Measurements from ENCODE around the gene GJA9.
"Not testable (repeated sequence)": the region's sequence is repeated elsewhere in the genome, so short reads cannot be mapped to it uniquely, and the experiment has no call there.

GJA9 gene

DNA sequence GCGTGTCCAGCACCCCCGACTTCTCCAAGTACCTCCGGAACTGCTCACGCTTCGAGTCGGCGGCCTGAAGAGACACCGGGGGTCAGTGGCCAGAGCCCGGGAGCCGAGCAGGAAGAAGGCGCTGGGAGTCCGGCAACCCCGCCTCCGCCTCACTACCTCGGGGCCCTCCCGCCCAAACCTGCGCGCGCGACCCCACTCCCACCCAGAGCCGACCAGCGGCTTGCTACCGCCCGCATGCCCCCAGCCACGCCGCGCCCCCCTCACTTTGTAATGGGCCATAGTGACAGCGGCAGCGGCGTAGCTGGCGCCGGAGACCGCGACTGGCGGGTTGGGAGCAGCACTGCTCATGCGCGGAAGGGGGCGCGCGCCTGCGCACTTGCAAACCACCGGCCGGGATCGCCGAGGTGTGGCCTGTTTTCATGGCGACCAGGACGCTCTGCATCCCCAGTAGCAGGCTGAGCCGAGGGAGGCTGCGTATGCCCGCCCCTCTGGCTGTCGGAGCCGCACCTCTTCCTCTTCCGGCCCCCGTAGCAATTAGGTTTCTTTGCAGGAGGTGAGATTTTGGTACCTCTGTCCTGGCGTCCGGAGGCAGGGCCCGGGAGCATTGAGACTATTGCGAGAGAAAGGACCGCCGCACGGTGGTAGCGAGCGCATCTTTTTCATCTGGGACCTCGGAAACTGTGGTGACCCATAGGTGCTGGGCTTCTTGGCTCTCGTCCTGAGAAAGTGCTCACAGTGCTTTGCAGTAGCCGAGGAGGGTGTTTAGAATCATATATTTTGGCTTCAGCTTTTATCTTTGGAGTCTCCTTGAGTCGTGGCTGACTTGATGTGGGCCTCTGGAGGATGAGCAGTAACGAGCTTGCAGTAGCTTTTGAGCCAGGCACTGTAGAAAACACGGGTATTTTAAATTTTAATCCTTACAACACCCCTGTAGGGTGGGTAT lies 8.1 kb downstream of the GJA9 start, which contains the start of gene MYCBP:
Gene MYCBP (minus strand): TSS at position 322 of the 943 bp plus-strand sequence. CDS start 43 bp downstream, at position 279.
- peak; percentile 94 to 95 for DNase-seq

DNA sequence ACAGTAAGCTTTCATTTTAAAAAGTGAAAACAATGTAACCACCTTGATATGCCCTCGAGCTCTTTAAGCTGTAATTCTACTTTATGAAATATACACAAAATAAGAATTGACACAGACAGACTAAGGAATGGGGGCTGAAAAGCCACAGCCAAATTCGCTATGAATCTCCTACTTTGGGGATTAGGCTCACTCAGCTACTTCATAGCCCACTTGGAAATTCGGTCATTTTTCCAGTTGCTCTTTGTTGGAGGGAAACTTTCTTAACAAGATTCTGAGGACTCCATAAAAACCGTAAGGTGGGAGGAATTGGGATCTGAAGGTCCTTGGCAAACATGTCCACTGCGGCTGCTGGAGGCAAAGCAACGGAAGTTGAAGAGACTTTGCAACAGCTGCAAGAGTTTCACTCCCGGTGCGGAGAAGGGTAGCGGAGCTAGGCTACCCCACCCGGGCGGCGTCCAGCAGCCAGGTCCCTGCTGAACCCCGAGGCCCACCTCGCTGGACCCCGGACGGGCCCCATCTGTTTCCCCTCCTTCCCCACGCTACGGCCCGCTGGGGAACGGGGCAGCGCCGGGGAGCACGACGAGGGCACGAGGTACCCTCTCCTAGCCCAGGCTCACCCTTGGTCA lies 8.9 kb downstream of the GJA9 start:
- DNase-seq, result no peak

GRCh38 chr1:38870996-38871395 lies 10.4 kb downstream of the GJA9 start:
- DNase-seq, result no peak

DNA sequence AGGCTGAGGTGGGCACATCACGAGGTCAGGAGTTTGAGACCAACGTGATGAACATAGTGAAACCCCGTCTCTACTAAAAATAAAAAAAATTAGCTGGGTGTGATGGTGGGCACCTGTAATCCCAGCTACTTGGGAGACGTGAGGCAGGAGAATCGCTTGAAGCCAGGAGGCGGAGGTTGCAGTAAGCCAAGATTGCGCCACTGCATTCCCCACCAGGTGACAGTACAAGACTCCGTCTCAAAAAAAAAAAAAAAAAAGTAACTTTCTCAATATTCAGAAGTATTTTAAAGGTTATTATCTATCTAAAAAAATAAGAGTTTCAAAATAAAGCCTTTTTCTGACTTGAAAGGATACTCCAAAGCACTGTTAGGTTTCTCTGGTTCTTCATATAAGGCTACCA lies 14.2 kb downstream of the GJA9 start:
- DNase-seq, result no peak

DNA sequence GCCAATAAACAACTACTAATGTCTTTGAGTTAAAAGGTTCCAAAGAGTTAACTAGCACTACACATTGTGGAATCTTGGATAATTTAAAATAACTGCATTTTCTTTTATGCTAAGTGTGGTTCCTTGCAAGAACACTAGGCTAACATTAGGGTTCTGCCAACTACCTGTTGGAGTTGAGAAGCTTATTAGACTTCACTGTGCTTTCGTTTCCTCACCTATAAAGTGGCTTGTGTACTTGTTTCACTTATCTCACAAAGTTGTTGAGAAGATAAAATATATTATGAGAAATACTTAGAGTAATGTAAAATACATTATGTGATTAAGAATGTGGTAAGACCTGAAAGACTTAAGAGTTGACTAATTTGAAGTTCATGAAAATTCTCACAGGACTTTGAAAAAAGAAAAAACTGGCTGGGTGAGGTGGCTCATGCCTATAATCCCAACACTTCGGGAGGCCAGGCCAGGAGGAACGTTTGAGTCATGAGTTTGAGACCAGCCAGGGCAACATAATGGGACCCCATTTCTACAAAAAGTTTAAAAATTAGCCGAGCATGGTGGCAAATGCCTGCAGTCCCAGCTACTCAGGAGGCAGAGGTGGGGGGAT lies 16.2 kb downstream of the GJA9 start:
- no peak for DNase-seq

DNA sequence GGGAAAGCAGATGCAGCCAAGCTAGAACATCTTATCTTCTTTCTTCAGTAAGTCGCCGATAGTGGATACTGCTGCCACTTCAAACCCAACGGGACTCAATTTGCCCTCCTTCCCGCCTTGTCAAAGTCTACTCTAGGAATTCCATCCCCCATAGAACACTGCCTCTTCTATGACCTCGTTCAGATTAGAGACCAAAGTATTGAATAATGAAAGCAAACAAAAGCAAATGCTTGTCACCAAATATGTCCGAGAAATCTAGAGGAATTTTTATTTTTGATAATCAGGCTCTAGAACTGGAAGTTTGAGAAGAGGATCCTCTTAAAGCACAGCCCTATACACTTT lies 21.0 kb downstream of the GJA9 start:
- DNase-seq, result no peak

GRCh38 chr1:38859561-38860453 lies 21.6 kb downstream of the GJA9 start, which contains the start of gene RRAGC:
Gene RRAGC, minus strand, starts transcription at chr1:38859772. Its CDS starts 126 bp downstream, at chr1:38859646.
- peak; percentile 94 to 99 for DNase-seq

DNA sequence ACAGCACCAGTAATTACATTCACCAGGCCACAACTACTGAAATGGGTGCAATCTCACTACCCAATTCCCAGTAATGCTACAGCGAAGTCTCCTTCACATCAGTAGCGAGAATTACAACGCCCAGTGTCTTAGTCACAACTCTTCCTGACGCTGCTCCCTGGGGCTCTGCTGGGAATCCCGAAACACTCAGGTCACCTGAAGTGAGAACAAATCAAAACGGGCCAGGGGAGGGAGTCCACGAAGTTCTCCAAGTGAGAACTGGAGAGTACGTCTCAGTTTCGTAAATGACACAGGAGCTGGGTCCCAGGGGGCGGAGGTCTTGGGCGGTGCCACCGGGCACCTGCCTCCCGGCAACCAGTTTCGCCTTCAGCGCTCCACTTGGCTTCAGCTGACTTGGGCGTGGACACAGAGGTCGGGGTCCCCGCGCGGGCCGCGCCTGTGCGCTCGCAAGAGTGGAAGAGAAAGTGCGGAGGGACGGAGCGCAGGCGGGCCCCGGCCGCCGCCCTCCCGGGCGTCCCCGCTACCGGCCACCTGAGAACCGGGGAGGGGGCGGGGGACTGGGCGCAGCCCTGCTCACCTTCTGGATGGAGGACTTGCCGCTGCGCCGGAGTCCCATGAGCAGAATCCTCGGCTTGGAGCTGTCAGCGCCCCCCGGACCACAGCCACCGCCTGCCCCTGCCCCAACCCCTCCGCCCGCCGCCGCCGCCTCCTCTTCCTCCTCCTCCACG lies 22.4 kb downstream of the GJA9 start:
- DNase-seq, result peak in 1 of 2 donors; percentile 12

DNA sequence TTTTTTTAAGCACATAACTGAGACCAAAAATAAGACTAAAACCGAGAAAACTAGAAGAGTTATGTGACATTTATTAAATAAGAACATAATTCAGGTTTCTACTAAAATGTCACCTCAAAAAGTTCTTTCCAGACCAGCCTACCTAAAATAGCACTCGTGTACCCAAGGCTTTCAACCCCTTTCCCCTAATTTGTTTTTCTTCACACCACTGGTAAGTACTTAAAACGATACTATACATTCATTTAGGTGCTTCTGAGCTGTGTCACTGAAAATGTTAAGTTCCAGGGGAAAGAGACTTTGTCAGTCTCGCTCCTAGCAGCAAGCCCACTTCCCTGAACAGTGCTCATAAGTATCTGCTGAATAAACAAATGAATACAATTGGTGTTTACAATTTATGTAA lies 28.6 kb downstream of the GJA9 start:
- DNase-seq, result no peak

GRCh38 chr1:38848071-38848470 lies 33.3 kb downstream of the GJA9 start:
- DNase-seq, result no peak

DNA sequence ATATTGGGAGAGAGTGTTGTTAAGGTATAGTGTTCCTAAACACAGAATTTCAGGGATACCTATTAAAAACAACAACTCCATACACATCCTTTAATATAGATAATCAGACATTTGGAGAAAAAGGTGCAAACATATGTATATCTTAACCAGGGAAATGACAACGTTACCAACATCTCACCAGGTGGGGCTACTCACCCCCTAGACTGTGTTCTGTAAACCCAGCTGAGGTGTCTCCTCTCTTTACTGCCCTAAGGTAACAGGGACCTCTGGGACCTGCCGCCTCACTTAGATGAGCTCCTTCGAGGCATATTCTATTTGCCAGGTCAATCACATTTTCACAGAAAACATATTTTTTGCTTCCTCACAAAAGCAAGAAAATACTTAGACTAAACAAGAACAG lies 35.2 kb downstream of the GJA9 start:
- DNase-seq, result no peak

- not testable (repeated sequence) for DNase-seq
Observed at GRCh38 chr1:38845088-38845487, 36.3 kb downstream of the GJA9 start.

- DNase-seq, result no peak
Observed at GRCh38 chr1:38840281-38840680, 41.1 kb downstream of the GJA9 start.

GRCh38 chr1:38839363-38839762 lies 42.0 kb downstream of the GJA9 start:
- no peak for DNase-seq

- not testable (repeated sequence) for DNase-seq
Observed at GRCh38 chr1:38836316-38836715, 45.1 kb downstream of the GJA9 start.

DNA sequence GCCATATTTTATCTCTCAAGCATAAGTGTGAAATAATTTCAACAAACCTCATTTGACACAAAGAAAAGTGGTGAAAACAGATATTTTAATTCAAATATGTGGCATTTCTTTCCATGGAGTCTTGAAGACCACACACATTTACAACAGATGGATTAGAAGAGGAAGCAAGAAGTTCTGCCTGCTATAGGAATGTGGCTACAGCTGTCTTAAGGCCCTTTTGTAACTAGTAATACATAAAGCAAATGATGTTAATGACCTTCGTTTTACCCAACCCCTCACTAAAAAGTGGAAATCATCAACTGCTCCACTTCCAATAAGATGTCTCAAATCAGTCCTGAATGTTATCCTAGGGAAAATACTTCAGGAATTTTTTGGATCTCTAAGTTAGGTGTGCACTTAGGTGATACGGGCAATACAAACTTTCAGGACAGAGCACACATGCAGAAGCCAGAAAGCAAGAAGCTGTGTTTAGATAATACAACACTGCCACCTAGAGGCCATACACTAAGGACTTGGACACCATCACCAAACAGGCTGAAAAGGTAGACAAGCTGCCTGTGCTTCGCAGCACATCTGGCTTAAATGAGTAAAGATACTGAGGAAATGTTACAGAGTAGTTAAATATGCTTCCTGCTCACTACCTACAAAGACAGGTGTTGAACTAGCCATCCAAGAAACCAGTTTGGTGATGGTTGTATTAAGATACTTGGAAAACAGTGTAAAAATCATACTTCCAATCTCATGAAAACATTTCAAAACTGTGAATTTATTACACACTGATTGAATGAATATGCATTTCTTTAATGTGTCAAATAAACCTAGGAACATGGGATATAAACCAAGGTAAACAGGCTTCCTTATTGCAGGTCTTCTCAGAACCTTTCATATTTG lies 46.2 kb downstream of the GJA9 start:
- peak in 1 of 2 donors; percentile 80 for DNase-seq

GRCh38 chr1:38834221-38834782 lies 47.1 kb downstream of the GJA9 start:
- no peak for DNase-seq

DNA sequence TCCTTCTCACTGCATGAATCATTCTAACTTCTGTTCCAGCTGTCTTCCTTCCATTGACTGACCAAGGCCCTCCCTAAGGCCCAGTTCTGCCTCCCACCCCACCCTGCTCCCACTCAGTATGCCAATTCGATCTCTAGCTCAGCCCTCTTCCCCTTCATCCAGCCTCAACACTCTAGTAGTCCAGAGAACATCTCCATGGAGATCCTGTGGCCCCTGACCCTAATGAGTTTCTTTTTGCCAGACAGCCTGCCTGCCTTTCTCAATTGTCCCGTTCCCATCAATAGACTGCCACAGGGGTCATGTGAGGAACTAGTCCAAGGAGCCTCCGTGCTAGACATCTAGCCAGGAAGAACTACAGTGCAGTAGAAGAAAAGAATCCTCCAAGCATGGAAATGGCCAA lies 48.2 kb downstream of the GJA9 start:
- peak; percentile 8 to 20 for DNase-seq

- no peak for DNase-seq
Observed at GRCh38 chr1:38832370-38832734, 49.0 kb downstream of the GJA9 start.

DNA sequence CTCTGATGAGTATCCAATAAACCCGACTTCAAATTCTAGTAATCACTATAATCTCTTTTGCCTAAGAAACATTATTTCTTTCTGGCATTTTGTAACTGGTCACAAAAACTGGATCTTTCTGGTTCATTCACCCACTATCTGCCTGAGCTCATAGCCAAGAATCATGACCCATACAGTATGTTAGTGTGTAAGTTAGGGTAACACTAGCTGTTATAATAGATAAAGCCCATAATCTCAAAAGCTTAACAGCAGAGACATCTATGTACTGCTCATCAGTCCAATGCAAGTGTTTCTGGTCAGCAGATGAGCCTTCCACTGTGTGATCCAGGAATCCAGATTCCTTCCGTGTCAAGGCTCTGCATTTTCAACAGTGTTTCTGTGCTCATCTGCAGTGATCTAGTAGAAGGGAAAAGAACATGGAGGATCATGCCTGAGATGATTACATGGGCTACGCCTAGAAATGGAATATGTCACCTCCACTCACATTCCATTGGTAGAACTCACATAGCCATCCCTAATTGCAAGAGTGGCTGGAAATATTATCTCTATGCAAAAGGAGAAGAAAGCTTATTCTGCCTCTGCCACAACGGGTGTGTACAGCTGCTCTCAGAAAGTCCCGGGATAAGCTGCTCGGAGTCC lies 49.5 kb downstream of the GJA9 start:
- DNase-seq, result no peak

All from hippocampal formation (tissue), 2 donors.